Fibroblast of lung (primary cell): ENCODE data around the gene TOX3. TPM values are rescaled to one million over a fixed set of nuclear protein-coding genes. Genes with fewer than 3 reads are reported as not detected.

Experiments used
- DNase-seq, 2 donors: peaks; one replicate each; pipeline versions ENCODE4 v3.0.0 to v3.0.0-alpha.2; 2010; ENCODE audit warnings: low read depth in 2 of 2
- H2AFZ ChIP-seq: 2 replicates; pipeline ENCODE4 v1.5.1; 2012; ENCODE audit warnings: low read length, control low read depth, inconsistent platforms
- H3K27ac ChIP-seq: 2 replicates; pipeline ENCODE4 v1.5.1; 2011; ENCODE audit warnings: low read length, control low read depth; ENCODE audit not compliant: insufficient read depth
- H3K27me3 ChIP-seq: 2 replicates; pipeline ENCODE4 v1.5.1; 2011; ENCODE audit warnings: mild to moderate bottlenecking, low read length; ENCODE audit not compliant: control insufficient read depth, insufficient read depth
- H3K36me3 ChIP-seq: 2 replicates; pipeline ENCODE4 v1.5.1; 2011; ENCODE audit warnings: low read length; ENCODE audit not compliant: control insufficient read depth, insufficient read depth
- H3K4me1 ChIP-seq: 2 replicates; pipeline ENCODE4 v1.5.1; 2011; ENCODE audit warnings: low read length; ENCODE audit not compliant: control insufficient read depth, insufficient read depth; ENCODE audit errors: extremely low read depth
- H3K4me2 ChIP-seq: 2 replicates; pipeline ENCODE4 v1.5.1; 2011; ENCODE audit warnings: low read length, control low read depth; ENCODE audit not compliant: insufficient read depth; ENCODE audit errors: extremely low read depth
- H3K4me3 ChIP-seq, 4 experiments: fragments of 200-600 bp in 1 of 4; sonication (generic) in 1 of 4; replicated peaks in 1 of 4; 2 replicates each; pipeline ENCODE4 v1.5.1; 2011 to 2016; ENCODE audit warnings: low read length in 4 of 4, low read depth in 3 of 4, mild to moderate bottlenecking in 3 of 4, control low read depth in 2 of 4, inconsistent platforms in 1 of 4, mixed read lengths in 1 of 4; ENCODE audit not compliant: insufficient read depth in 1 of 4; ENCODE audit errors: control extremely low read depth in 1 of 4
- H3K79me2 ChIP-seq: 2 replicates; pipeline ENCODE4 v1.5.1; 2012; ENCODE audit warnings: mild to moderate bottlenecking, low read length, inconsistent platforms; ENCODE audit not compliant: control insufficient read depth, insufficient read depth
- H3K9ac ChIP-seq: 2 replicates; pipeline ENCODE4 v1.5.1; 2011; ENCODE audit warnings: mild to moderate bottlenecking, low read length, control low read depth; ENCODE audit not compliant: insufficient read depth
- H3K9me3 ChIP-seq: 2 replicates; pipeline ENCODE4 v1.5.1; 2012; ENCODE audit warnings: low read depth, low read length; ENCODE audit not compliant: control insufficient read depth, insufficient read depth
- H4K20me1 ChIP-seq: 2 replicates; pipeline ENCODE4 v1.5.1; 2011; ENCODE audit warnings: low read length; ENCODE audit not compliant: control insufficient read depth, insufficient read depth; ENCODE audit errors: extremely low read depth
- EZH2 ChIP-seq: IDR thresholded peaks from 2 replicates; pipeline ENCODE4 v1.5.1; 2012; ENCODE audit warnings: low read length, control low read depth, mild to moderate bottlenecking; ENCODE audit errors: missing control alignments
- polyA plus RNA-seq, 2 donors: library from polyadenylated mRNA; depleted of rRNA in 1 of 2; stranded (reverse) in 1 of 2; unstranded in 1 of 2; fragments of >200 nt; gene quantifications; 2 replicates each; pipeline ENCODE4 v1.2.1, GENCODE V29; 2011 to 2012; ENCODE audit warnings: missing spikeins in 1 of 2
- total RNA-seq: library from RNA; depleted of rRNA; stranded (reverse); fragments of >200 nt; gene quantifications from 2 replicates; pipeline ENCODE4 v1.2.1, GENCODE V29; 2014
- TF ChIP-seq, protein P1 (sequence below), 2 donors: IDR thresholded peaks in 1 of 2; conservative IDR thresholded peaks in 1 of 2; 1 replicate in 1 of 2; 2 replicates in 1 of 2; pipeline ENCODE4 v1.5.1; 2011 to 2012; ENCODE audit warnings: low read length in 2 of 2, control low read depth in 1 of 2, inconsistent platforms in 1 of 2, low read depth in 1 of 2, mild to moderate bottlenecking in 1 of 2

The TOX3 gene
- total and polyA plus RNA-seq, 2 donors (not counting 1 experiment from before 2014, with no cell fraction given): not detected

DNA sequence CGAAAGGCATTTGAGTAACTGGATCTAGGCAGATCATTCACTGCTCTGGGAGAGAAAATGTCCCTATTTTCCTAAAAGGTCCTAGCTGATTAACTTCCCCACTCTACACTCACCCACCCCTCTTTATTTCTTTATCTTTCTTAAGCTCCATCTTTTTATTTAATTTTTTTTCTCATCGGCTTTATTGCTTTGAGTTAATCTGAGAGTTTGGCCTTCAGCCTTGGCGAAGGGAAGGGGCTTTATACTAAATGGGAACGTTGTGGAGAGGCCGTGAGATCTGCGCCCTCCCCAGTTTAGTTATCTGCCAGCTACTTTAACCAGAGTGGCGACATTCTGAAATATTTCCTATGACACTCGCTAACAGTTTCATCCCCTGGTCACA is 882 bp upstream of the TOX3 start:
- no peak overlapping the region for H3K27ac ChIP-seq
- no peak overlapping the region for H3K4me3 ChIP-seq
- no peaks in the 10 kb centered on the region for H4K20me1 ChIP-seq
- H3K4me2 ChIP-seq: no peak overlapping the region
- H2AFZ ChIP-seq: no peak overlapping the region
- no peaks in the 10 kb centered on the region for H3K36me3 ChIP-seq
- H3K27me3 ChIP-seq: peaks cover 5% of the 10 kb centered on the region
- no peak for DNase-seq
- no peak for TF ChIP-seq EZH2
- TF ChIP-seq, protein P1, sequence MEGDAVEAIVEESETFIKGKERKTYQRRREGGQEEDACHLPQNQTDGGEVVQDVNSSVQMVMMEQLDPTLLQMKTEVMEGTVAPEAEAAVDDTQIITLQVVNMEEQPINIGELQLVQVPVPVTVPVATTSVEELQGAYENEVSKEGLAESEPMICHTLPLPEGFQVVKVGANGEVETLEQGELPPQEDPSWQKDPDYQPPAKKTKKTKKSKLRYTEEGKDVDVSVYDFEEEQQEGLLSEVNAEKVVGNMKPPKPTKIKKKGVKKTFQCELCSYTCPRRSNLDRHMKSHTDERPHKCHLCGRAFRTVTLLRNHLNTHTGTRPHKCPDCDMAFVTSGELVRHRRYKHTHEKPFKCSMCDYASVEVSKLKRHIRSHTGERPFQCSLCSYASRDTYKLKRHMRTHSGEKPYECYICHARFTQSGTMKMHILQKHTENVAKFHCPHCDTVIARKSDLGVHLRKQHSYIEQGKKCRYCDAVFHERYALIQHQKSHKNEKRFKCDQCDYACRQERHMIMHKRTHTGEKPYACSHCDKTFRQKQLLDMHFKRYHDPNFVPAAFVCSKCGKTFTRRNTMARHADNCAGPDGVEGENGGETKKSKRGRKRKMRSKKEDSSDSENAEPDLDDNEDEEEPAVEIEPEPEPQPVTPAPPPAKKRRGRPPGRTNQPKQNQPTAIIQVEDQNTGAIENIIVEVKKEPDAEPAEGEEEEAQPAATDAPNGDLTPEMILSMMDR (conservative IDR thresholded peaks at IDR 0.05 in 1 of 2, IDR thresholded peaks at IDR 0.05 in 1 of 2; ENCODE audit: low read depth in 1 of 2, low read length in 2 of 2): no peak
- no peak overlapping the region for H3K9ac ChIP-seq
- H3K9me3 ChIP-seq: no peaks in the 10 kb centered on the region
- no peaks in the 10 kb centered on the region for H3K79me2 ChIP-seq
- H3K4me1 ChIP-seq: no peaks in the 10 kb centered on the region

DNA sequence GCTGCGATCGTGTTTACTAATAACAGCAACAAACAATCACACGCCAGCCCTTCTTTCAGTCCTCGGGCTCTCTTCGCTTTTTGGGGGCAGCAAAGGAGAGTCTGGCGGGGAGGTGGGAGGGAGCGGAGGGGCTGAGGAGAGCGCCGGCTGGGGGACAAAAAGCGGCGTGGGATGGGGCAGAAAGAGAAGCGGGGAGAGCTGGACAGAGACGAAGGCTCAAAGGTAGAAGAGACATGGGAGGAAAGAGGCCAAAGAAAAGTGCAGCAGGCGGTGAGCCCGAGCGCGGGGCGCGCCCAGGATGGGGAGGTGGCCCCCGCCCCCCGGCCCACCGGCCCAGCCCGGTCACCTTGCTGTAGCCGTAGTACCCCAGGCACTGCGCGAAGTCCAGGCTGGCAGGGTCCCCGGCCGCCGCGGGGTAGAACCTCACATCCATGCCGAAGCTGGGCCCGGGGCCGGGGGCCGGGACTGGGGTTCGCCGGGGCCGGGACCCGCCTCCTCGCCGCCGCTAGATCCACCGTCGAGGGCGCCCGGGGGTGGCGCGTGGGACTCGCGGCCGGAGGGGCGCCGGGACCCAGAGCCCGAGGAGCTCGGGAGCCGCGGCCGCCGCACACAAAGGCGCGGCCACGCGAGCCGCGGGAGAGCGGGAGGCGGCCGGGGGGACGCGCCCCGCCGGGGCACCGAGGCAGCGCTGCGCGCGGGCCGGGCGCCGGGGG is 496 bp downstream of the TOX3 start:
- no peaks in the 10 kb centered on the region for H4K20me1 ChIP-seq
- DNase-seq: no peak
- no peak overlapping the region for H3K9ac ChIP-seq
- TF ChIP-seq EZH2: peak; percentile 56
- TF ChIP-seq, protein P1 (conservative IDR thresholded peaks at IDR 0.05 in 1 of 2, IDR thresholded peaks at IDR 0.05 in 1 of 2; ENCODE audit: low read depth in 1 of 2, low read length in 2 of 2): no peak
- no peak overlapping the region for H3K4me2 ChIP-seq
- no peaks in the 10 kb centered on the region for H3K36me3 ChIP-seq
- H3K4me3 ChIP-seq: peak overlapping the region in 1 of 4 experiments; percentile 51
- no peaks in the 10 kb centered on the region for H3K4me1 ChIP-seq
- H3K79me2 ChIP-seq: no peaks in the 10 kb centered on the region
- H3K9me3 ChIP-seq: no peaks in the 10 kb centered on the region
- no peak overlapping the region for H3K27ac ChIP-seq
- no peak overlapping the region for H2AFZ ChIP-seq
- H3K27me3 ChIP-seq: peaks cover 5% of the 10 kb centered on the region

DNA sequence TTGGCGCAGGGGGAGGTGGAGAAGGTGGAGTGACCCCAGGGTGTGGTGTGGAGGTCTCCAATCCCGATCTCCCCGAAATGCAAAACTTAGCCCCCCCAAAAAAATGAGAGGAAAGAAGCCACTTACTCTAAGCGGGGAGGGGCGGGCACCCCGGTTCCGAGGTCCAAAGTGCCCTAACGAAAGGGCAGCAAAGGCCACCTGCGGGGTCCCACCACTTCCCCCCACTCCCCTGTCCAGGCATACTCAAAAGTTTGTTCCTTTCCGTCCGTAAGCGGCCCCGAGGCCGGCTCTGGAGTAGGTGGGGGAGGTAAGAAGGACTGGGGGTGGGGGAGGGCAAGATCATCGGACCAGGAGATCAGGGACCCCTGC is 1.1 kb downstream of the TOX3 start:
- DNase-seq: no peak
- Histone ChIP-seq H3K9me3 (no peaks in the 10 kb centered on the region), H3K4me2 (no peak overlapping the region), H4K20me1 (no peaks in the 10 kb centered on the region), H2AFZ (no peak overlapping the region), H3K79me2 (no peaks in the 10 kb centered on the region), H3K9ac (no peak overlapping the region), H3K36me3 (no peaks in the 10 kb centered on the region), H3K27ac (no peak overlapping the region), H3K4me1 (no peaks in the 10 kb centered on the region), H3K27me3 (peaks cover 5% of the 10 kb centered on the region), H3K4me3 (peak overlapping the region in 1 of 4 experiments; percentile 51)
- TF ChIP-seq, protein P1 (conservative IDR thresholded peaks at IDR 0.05 in 1 of 2, IDR thresholded peaks at IDR 0.05 in 1 of 2; ENCODE audit: low read depth in 1 of 2, low read length in 2 of 2): no peak
- no peak for TF ChIP-seq EZH2
